ENCODE measurements around the gene RNF31. TPM values are rescaled to one million over a fixed set of nuclear protein-coding genes. Genes with fewer than 3 reads are reported as not detected.

RNF31 gene
- total and polyA plus RNA-seq, 2 of the 13 experiments (the other 11 are each of a cell fraction or from before 2014, with no cell fraction given): 48.2 to 86.8 TPM

- TF ChIP-seq, protein P1, sequence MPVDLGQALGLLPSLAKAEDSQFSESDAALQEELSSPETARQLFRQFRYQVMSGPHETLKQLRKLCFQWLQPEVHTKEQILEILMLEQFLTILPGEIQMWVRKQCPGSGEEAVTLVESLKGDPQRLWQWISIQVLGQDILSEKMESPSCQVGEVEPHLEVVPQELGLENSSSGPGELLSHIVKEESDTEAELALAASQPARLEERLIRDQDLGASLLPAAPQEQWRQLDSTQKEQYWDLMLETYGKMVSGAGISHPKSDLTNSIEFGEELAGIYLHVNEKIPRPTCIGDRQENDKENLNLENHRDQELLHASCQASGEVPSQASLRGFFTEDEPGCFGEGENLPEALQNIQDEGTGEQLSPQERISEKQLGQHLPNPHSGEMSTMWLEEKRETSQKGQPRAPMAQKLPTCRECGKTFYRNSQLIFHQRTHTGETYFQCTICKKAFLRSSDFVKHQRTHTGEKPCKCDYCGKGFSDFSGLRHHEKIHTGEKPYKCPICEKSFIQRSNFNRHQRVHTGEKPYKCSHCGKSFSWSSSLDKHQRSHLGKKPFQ (CRISPR knock-in tag; IDR thresholded peaks at IDR 0.05; ENCODE audit: insufficient replicate concordance): no peak
- no peak for TF ChIP-seq ZKSCAN1 (IDR thresholded peaks at IDR 0.05; ENCODE audit: low read length)
- no peak for TF ChIP-seq ZNF224 (CRISPR knock-in tag; IDR thresholded peaks at IDR 0.05)
- TF ChIP-seq MATR3 (CRISPR knock-in tag; IDR thresholded peaks at IDR 0.05): no peak
- TF ChIP-seq AGO2 (optimal IDR thresholded peaks at IDR 0.05; ENCODE audit: low read depth, low read length): no peak
- peak; percentile 52 for TF ChIP-seq RBFOX2 (IDR thresholded peaks at IDR 0.05; ENCODE audit: low read depth, low read length)
- TF ChIP-seq FOSL1 (CRISPR knock-in tag; IDR thresholded peaks at IDR 0.05; ENCODE audit: borderline replicate concordance): no peak
- no peak for TF ChIP-seq GZF1 (CRISPR knock-in tag; IDR thresholded peaks at IDR 0.05)
- TF ChIP-seq JUN (CRISPR knock-in tag; IDR thresholded peaks at IDR 0.05): 0 out of 2 replicates have a peak, but pooled peaks have one; percentile 44
- TF ChIP-seq PCBP2 (optimal IDR thresholded peaks at IDR 0.05; ENCODE audit: low read depth, low read length, poor library complexity, severe bottlenecking): peak; percentile 13
- TF ChIP-seq, protein P2, sequence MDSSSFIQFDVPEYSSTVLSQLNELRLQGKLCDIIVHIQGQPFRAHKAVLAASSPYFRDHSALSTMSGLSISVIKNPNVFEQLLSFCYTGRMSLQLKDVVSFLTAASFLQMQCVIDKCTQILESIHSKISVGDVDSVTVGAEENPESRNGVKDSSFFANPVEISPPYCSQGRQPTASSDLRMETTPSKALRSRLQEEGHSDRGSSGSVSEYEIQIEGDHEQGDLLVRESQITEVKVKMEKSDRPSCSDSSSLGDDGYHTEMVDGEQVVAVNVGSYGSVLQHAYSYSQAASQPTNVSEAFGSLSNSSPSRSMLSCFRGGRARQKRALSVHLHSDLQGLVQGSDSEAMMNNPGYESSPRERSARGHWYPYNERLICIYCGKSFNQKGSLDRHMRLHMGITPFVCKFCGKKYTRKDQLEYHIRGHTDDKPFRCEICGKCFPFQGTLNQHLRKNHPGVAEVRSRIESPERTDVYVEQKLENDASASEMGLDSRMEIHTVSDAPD (CRISPR knock-in tag; IDR thresholded peaks at IDR 0.05): no peak
- TF ChIP-seq RCOR2 (CRISPR knock-in tag; IDR thresholded peaks at IDR 0.05): no peak
- TF ChIP-seq KMT2A (CRISPR knock-in tag; IDR thresholded peaks at IDR 0.05): no peak
- no peak for TF ChIP-seq U2AF1 (optimal IDR thresholded peaks at IDR 0.05; ENCODE audit: low read depth, low read length)
- peak; percentile 64; the same call in 1 of the 2 replicates for TF ChIP-seq ZNF547 (CRISPR knock-in tag; IDR thresholded peaks at IDR 0.05)
- 0 out of 2 replicates have a peak, but pooled peaks have one; percentile 49 for TF ChIP-seq ZNF788 (CRISPR knock-in tag; IDR thresholded peaks at IDR 0.05; ENCODE audit: borderline replicate concordance)
- no peak for TF ChIP-seq GFI1 (CRISPR knock-in tag; IDR thresholded peaks at IDR 0.05; ENCODE audit: borderline replicate concordance)
- peak in 1 of 2 experiments; percentile 23; a peak in 1 of 4 replicates for TF ChIP-seq MAFK (conservative IDR thresholded peaks at IDR 0.05 in 1 of 2, IDR thresholded peaks at IDR 0.05 in 1 of 2; ENCODE audit: low read length in 2 of 2)
- TF ChIP-seq ZNF274 (CRISPR knock-in tag; IDR thresholded peaks at IDR 0.05): 0 out of 2 replicates have a peak, but pooled peaks have one; percentile 51
- no peak for TF ChIP-seq FUBP1 (CRISPR knock-in tag; IDR thresholded peaks at IDR 0.05; ENCODE audit: borderline replicate concordance)
- no peak for TF ChIP-seq PHF21A (CRISPR knock-in tag; IDR thresholded peaks at IDR 0.05)
- no peak for TF ChIP-seq PATZ1 (CRISPR knock-in tag; IDR thresholded peaks at IDR 0.05)
- peak; percentile 36 for TF ChIP-seq CCAR2 (optimal IDR thresholded peaks at IDR 0.05; ENCODE audit: low read depth, low read length)
Observed at GRCh38 chr14:24102357-24103048, 44.8 kb upstream of the RNF31 start (continued).

All from HepG2 (cell line).